DLD1 (cell line): Measurements from ENCODE around the gene HUNK.
"Not testable (repeated sequence)": the region's sequence is repeated elsewhere in the genome, so short reads cannot be mapped to it uniquely, and the experiment has no call there.

ENCODE experiments used
- in situ Hi-C: cut with HindIII; loops from 2 replicates; pipeline ENCODE4 v1.10.0; 2017; ENCODE audit warnings: low sequenced_read_pairs

Gene HUNK

GRCh38 chr21:31872452-31873274, at the start of gene HUNK:
Gene HUNK, plus strand, starts transcription at chr21:31873020. Its CDS starts 655 bp downstream, at chr21:31873675.
- in situ Hi-C loops: no loop called here

GRCh38 chr21:31829736-31830472, 42.9 kb upstream of the HUNK start:
- in situ Hi-C loops: no loop called here

- in situ Hi-C loops: no loop called here
Measured at GRCh38 chr21:31830701-31831100, 42.1 kb upstream of the HUNK start.

- in situ Hi-C loops: no loop called here
Measured at GRCh38 chr21:31837041-31837440, 35.8 kb upstream of the HUNK start.

- in situ Hi-C loops: no loop called here
Measured at GRCh38 chr21:31837618-31838390, 35.0 kb upstream of the HUNK start.

- in situ Hi-C loops: no loop called here
Measured at GRCh38 chr21:31838586-31839355, 34.0 kb upstream of the HUNK start.

- in situ Hi-C loops: no loop called here
Measured at GRCh38 chr21:31844206-31844605, 28.6 kb upstream of the HUNK start.

- in situ Hi-C loops: no loop called here
Measured at GRCh38 chr21:31845151-31845729, 27.6 kb upstream of the HUNK start.

- in situ Hi-C loops: no loop called here
Measured at GRCh38 chr21:31846690-31847089, 26.1 kb upstream of the HUNK start.

- in situ Hi-C loops: no loop called here
Measured at GRCh38 chr21:31847761-31848160, 25.1 kb upstream of the HUNK start.

- in situ Hi-C loops: no loop called here
Measured at GRCh38 chr21:31848326-31848985, 24.4 kb upstream of the HUNK start.

- in situ Hi-C loops: no loop called here
Measured at GRCh38 chr21:31850886-31851285, 21.9 kb upstream of the HUNK start.

GRCh38 chr21:31855180-31855579, 17.6 kb upstream of the HUNK start:
- in situ Hi-C loops: no loop called here

- in situ Hi-C loops: no loop called here
Measured at GRCh38 chr21:31857096-31857495, 15.7 kb upstream of the HUNK start.

- in situ Hi-C loops: not testable (repeated sequence)
Measured at GRCh38 chr21:31857631-31858030, 15.2 kb upstream of the HUNK start.

GRCh38 chr21:31860851-31861250, 12.0 kb upstream of the HUNK start:
- in situ Hi-C loops: no loop called here

- in situ Hi-C loops: no loop called here
Measured at GRCh38 chr21:31862078-31862477, 10.7 kb upstream of the HUNK start.

GRCh38 chr21:31865429-31865970, 7.3 kb upstream of the HUNK start:
- in situ Hi-C loops: no loop called here

- in situ Hi-C loops: no loop called here
Measured at GRCh38 chr21:31866077-31866511, 6.7 kb upstream of the HUNK start.
